Right lobe of liver (tissue), 6 donors: ENCODE data around the gene NKAIN2. TPM values are rescaled to one million over a fixed set of nuclear protein-coding genes. Genes with fewer than 3 reads are reported as not detected.

Experiments
- ATAC-seq, 4 donors: fragments of 200-7000 bp; cut with Tn5 transposase; one replicate each; pipeline ENCODE4 v1.9.1; 2020; ENCODE audit warnings: mild to moderate bottlenecking in 4 of 4, moderate library complexity in 4 of 4
- DNase-seq, 3 donors: peaks; one replicate each; pipeline ENCODE4 v3.0.0-alpha.2; 2020
- H3K27ac ChIP-seq, 3 donors: fragments of 200-600 bp; one replicate each; pipeline ENCODE4 v1.8.0; 2022
- H3K27me3 ChIP-seq, 2 donors: fragments of 200-600 bp; one replicate each; pipeline ENCODE4 v1.8.0; 2022
- H3K36me3 ChIP-seq, 4 donors: fragments of 200-600 bp; sonication (generic) in 1 of 4; one replicate each; pipeline versions ENCODE4 v1.5.1 to v1.8.0; 2017 to 2022; ENCODE audit warnings: control low read depth in 1 of 4
- H3K4me1 ChIP-seq, 4 donors: fragments of 200-600 bp; sonication (generic) in 1 of 4; one replicate each; pipeline versions ENCODE4 v1.5.1 to v1.8.0; 2017 to 2022; ENCODE audit warnings: control low read depth in 1 of 4
- H3K4me3 ChIP-seq, 3 donors: fragments of 200-600 bp; one replicate each; pipeline ENCODE4 v1.8.0; 2022
- H3K9me3 ChIP-seq, 4 donors: fragments of 200-600 bp; sonication (generic) in 1 of 4; one replicate each; pipeline versions ENCODE4 v1.5.1 to v1.8.0; 2017 to 2022; ENCODE audit warnings: control low read depth in 1 of 4
- CTCF ChIP-seq, 4 donors: fragments of 200-600 bp in 3 of 4; fragments of 450-650 bp in 1 of 4; IDR thresholded peaks; one replicate each; pipeline versions ENCODE4 v1.5.1 to v1.8.0; 2016 to 2022; ENCODE audit warnings: antibody characterized with exemption in 4 of 4, mild to moderate bottlenecking in 2 of 4
- POLR2A ChIP-seq: fragments of 450-650 bp; IDR thresholded peaks from one replicate; pipeline ENCODE4 v1.6.1; 2017; ENCODE audit warnings: antibody characterized with exemption, mild to moderate bottlenecking
- WGBS: methylation state at CpG from one replicate; pipeline ENCODE4 v1.1.6; 2018; ENCODE audit warnings: low coverage, low lambda C conversion rate; ENCODE audit not compliant: insufficient coverage; ENCODE audit errors: missing lambda C conversion rate; 5-methylcytosine and 5-hydroxymethylcytosine counted together
- intact Hi-C, 2 donors: fragments of 100-400 bp; cut with DNase I; formaldehyde crosslinking; loops; one replicate each; pipeline versions ENCODE4 v1.11.2 to v1.14.1; 2022
- total RNA-seq, 6 experiments: library from RNA; depleted of rRNA in 2 of 6; stranded (reverse); fragments of >200 nt in 2 of 6; fragmentation: NEBNext Ultra II Directional in 3 of 6; extraction: Animal tissue kit (Norgen Biotek cat#: 25700) in 3 of 6; gene quantifications; one replicate each; pipeline versions ENCODE4 v1.1.0 to v1.2.4, GENCODE V29; 2016 to 2023
- donor health status: DM: no; HTN: yes; CAD: no.
- donor health status: DM: no; HTN: no; CAD: no.
- donor health status: DM: no; HTN: no; CAD: no.
- donor health status: DM: no; HTN: yes; CAD: no.
- donor health status: DM: no; HTN: yes; CAD: no.

NKAIN2 gene
- total RNA-seq, 6 experiments from 2014 or later: 0.16 to 0.28 TPM; not detected in 4

- no peak overlapping the region for H3K27ac ChIP-seq
- no peaks in the 10 kb centered on the region for H3K27me3 ChIP-seq
- TF ChIP-seq POLR2A: no peak
- no peak for TF ChIP-seq CTCF (IDR thresholded peaks at IDR 0.05)
- H3K9me3 ChIP-seq: no peaks in the 10 kb centered on the region
- H3K4me3 ChIP-seq: no peak overlapping the region
- no peak for ATAC-seq
- no peaks in the 10 kb centered on the region for H3K4me1 ChIP-seq
- DNase-seq: no peak
- 38% methylated on average over 3 of the region's 3 CpGs for WGBS
- no peaks in the 10 kb centered on the region for H3K36me3 ChIP-seq
- intact Hi-C loops: no loop called here
Measured at GRCh38 chr6:124770784-124771183, 967.1 kb downstream of the NKAIN2 start.

DNA sequence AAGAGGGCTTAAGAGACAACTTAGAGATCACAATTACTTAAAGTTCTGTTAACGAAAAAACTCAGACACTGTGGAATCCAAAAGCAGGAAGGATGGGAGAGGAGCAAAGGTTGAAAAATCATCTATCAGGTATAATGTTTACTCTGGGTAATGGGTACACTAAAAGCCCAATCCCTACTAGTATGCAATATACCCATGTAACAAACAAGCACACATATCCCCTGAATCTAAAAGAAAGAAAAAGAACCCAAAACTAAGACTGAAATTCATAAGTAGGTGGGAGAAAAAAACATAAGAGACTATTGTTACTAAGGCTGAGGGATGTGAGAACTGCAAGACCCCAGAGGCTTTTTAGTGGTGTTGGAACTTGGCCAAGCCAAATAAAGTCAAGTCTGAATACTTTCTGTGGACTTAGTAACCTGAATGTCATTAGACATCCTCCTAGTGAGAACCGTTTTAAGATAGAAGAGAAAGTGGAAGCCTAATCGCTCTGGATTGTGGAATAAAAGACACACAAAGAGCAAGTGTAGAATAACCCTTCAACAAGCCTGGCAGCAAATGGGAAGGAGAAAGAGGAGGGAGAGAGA lies 969.2 kb downstream of the NKAIN2 start:
- Histone ChIP-seq H3K27ac (no peak overlapping the region), H3K36me3 (no peaks in the 10 kb centered on the region), H3K4me3 (no peak overlapping the region), H3K4me1 (no peaks in the 10 kb centered on the region), H3K27me3 (no peaks in the 10 kb centered on the region), H3K9me3 (no peaks in the 10 kb centered on the region)
- intact Hi-C loops: no loop called here
- DNase-seq (no peak), ATAC-seq (no peak)
- WGBS: 67% methylated on average over 3 of the region's 3 CpGs
- TF ChIP-seq CTCF (IDR thresholded peaks at IDR 0.05): no peak
- no peak for TF ChIP-seq POLR2A

DNA sequence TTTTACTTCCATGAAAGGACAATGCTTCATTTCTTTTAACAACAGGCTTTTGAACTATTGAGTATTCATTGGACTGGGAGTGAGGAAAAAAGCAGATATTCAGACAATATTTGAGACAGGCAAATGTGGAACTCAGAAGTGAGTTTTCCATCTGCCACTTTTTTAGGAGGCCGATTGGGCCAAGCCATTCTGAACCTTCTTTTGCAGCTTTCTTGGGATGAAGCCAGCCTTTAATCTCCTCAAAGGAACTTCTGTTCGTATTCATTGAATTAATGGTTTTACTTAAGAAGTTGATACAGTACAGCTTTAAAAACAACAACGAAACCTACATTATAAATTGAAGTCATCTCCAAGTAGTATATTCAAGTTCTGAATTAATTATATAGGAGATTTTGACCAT lies 971.5 kb downstream of the NKAIN2 start:
- Histone ChIP-seq H3K27ac (no peak overlapping the region), H3K27me3 (no peaks in the 10 kb centered on the region), H3K9me3 (no peaks in the 10 kb centered on the region), H3K4me1 (no peaks in the 10 kb centered on the region), H3K36me3 (no peaks in the 10 kb centered on the region), H3K4me3 (no peak overlapping the region)
- 57% methylated on average over 3 of the region's 3 CpGs for WGBS
- DNase-seq (no peak), ATAC-seq (no peak)
- intact Hi-C loops: no loop called here
- TF ChIP-seq POLR2A (no peak), CTCF (IDR thresholded peaks at IDR 0.05) (no peak)

DNA sequence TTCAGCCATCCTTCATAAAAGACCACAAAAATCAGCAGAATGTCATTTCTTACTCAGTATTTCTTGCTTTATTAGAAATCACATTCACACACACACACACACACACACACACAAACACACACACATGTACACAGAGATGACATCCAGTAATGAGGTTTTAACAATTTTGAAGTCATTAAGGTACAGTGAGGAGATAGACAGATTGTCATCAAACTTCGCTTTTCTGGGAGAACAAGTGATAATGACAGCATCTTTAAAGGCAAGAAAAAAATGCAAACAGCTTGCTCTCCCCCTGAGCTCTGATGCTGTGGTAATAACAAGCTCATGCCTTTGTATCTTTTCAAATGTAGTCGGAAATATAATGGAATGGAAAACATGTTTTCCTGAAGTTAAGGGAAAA lies 974.2 kb downstream of the NKAIN2 start:
- no peak overlapping the region for H3K4me3 ChIP-seq
- TF ChIP-seq POLR2A (no peak), CTCF (IDR thresholded peaks at IDR 0.05) (no peak)
- H3K9me3 ChIP-seq: no peaks in the 10 kb centered on the region
- no peaks in the 10 kb centered on the region for H3K36me3 ChIP-seq
- DNase-seq (no peak), ATAC-seq (no peak)
- 71% methylated on average over 2 of the region's 2 CpGs for WGBS
- no peak overlapping the region for H3K27ac ChIP-seq
- H3K4me1 ChIP-seq: no peaks in the 10 kb centered on the region
- no peaks in the 10 kb centered on the region for H3K27me3 ChIP-seq
- intact Hi-C loops: no loop called here

DNA sequence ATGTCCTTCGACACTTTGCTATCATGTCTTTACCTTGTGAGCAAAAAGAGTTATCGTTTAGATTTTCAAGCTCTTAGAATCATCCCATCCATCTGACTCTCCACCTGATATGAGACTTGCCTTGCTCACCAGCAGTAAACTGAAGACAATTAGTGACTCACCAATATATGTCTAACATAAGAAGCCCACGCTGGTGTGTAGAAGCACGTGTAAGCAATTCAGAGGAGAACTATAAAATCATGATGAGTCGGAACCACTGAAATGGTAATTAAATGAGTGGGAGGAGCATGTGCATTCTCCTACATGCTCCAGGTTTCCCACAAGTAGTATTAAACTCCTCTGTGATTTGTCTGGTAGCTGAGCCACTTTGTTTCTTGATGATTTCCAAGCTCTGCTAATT lies 977.0 kb downstream of the NKAIN2 start:
- WGBS: 88% methylated on average over 5 of the region's 5 CpGs
- Histone ChIP-seq H3K27me3 (no peaks in the 10 kb centered on the region), H3K27ac (no peak overlapping the region), H3K4me3 (no peak overlapping the region), H3K36me3 (no peaks in the 10 kb centered on the region), H3K9me3 (no peaks in the 10 kb centered on the region), H3K4me1 (no peaks in the 10 kb centered on the region)
- TF ChIP-seq CTCF (IDR thresholded peaks at IDR 0.05) (no peak), POLR2A (no peak)
- intact Hi-C loops: no loop called here
- DNase-seq: no peak
- ATAC-seq: no peak
